ENCODE measurements around the gene MIAT. TPM values are rescaled to one million over a fixed set of nuclear protein-coding genes. Genes with fewer than 3 reads are reported as not detected.

MIAT gene
- total RNA-seq, 4 donors from 2014 or later: 1.00 to 17.1 (median 3.0) TPM

- DNase-seq: no peak
- WGBS, 2 donors (ENCODE audit: low coverage in 1 of 2): 80 to 90% methylated on average over 2 to 11 of the region's 11 CpGs
Observed at GRCh38 chr22:26615830-26616435, 41.5 kb upstream of the MIAT start.

GRCh38 chr22:26616650-26617049 is 40.7 kb upstream of the MIAT start:
- Histone ChIP-seq H3K27me3 (peaks cover 4% of the 10 kb centered on the region), H3K27ac (no peak overlapping the region), H3K4me1 (peaks cover 0 to 2% (median 0%) of the 10 kb centered on the region in 4 donors), H3K36me3 (no peaks in the 10 kb centered on the region), H3K9me3 (no peaks in the 10 kb centered on the region), H3K4me3 (no peak overlapping the region)
- in situ Hi-C loops (cut with MboI; ENCODE audit: low pct_ligation_motif_present in 1 of 4, low pct_unique_long_range_greater_than_20kb in 1 of 4, low sequenced_read_pairs in 3 of 4): no loop called here
- TF ChIP-seq POLR2AphosphoS5 (IDR thresholded peaks at IDR 0.05) (no peak), POLR2A (IDR thresholded peaks at IDR 0.05) (no peak), EP300 (IDR thresholded peaks at IDR 0.05; ENCODE audit: low read depth) (no peak)
- TF ChIP-seq, protein P1, sequence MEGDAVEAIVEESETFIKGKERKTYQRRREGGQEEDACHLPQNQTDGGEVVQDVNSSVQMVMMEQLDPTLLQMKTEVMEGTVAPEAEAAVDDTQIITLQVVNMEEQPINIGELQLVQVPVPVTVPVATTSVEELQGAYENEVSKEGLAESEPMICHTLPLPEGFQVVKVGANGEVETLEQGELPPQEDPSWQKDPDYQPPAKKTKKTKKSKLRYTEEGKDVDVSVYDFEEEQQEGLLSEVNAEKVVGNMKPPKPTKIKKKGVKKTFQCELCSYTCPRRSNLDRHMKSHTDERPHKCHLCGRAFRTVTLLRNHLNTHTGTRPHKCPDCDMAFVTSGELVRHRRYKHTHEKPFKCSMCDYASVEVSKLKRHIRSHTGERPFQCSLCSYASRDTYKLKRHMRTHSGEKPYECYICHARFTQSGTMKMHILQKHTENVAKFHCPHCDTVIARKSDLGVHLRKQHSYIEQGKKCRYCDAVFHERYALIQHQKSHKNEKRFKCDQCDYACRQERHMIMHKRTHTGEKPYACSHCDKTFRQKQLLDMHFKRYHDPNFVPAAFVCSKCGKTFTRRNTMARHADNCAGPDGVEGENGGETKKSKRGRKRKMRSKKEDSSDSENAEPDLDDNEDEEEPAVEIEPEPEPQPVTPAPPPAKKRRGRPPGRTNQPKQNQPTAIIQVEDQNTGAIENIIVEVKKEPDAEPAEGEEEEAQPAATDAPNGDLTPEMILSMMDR (IDR thresholded peaks at IDR 0.05): no peak
- no peak for DNase-seq
- intact Hi-C loops (cut with DNase I; ENCODE audit: low total_unique reads): no loop called here
- WGBS, 2 donors (ENCODE audit: low coverage in 1 of 2): 79 to 100% methylated on average over 1 to 2 of the region's 2 CpGs

More at GRCh38 chr22:26615830-26616435, 41.5 kb upstream of the MIAT start:
- intact Hi-C loops (cut with DNase I; ENCODE audit: low total_unique reads) (no loop called here), in situ Hi-C loops (cut with MboI; ENCODE audit: low pct_ligation_motif_present in 1 of 4, low pct_unique_long_range_greater_than_20kb in 1 of 4, low sequenced_read_pairs in 3 of 4) (no loop called here)
- Histone ChIP-seq H3K9me3 (no peaks in the 10 kb centered on the region), H3K27me3 (peaks cover 4% of the 10 kb centered on the region), H3K4me3 (no peak overlapping the region), H3K36me3 (no peaks in the 10 kb centered on the region), H3K4me1 (peaks cover 0 to 2% (median 0%) of the 10 kb centered on the region in 4 donors), H3K27ac (no peak overlapping the region)
- no peak for TF ChIP-seq POLR2AphosphoS5 (IDR thresholded peaks at IDR 0.05)
- TF ChIP-seq, protein P1 (IDR thresholded peaks at IDR 0.05): no peak

DNA sequence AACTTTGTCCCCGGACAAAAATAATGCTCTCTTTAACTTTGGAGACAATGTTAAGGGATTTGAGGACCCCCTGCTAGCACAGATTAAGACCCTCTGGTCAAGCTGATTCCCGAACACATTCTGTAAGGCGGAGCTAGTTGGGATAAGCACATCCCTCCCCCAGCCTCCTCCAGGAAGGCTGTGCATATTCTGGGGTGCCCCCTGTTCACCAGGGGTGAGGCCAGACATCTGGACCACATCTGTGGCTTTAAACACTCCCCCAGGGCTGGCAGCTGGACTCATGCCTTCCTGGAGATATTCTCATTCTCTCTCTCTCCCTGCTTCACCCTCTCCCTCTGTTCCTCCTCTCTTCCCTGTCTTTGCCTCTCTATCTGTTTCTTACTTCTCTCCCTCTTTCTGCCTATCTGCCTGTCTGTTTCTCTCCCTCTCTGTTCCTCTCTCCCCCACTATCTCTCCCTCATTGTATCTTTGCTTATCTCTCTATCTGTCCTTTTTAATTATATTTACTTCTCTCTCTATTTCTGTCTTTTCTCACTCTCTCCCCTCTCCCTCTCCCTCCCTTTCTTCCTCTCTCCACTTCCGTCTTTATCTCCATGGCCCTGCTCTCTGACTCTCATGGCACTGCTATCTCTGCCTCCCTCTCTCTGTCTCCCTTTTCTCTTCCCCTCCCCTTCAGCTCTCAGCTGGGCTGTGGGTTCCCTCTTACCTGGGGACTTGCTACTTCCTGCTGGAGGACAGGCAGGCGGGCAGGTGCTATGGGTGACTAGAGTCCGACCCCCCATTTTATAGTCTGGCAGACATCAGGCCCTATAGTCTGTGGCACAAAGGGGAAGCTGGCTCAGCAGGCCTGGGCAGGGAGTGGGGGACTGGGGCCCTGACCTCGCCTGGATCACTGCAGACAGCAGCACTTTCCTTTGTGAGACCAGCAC is 39.9 kb upstream of the MIAT start, which contains the start of gene CRYBB1:
Gene CRYBB1 (minus strand): TSS at position 757 of the 929 bp plus-strand sequence. CDS start 1,708 bp downstream, outside the sequence.
- no peak within 1 kb of the TSS for H3K4me3 ChIP-seq
- in situ Hi-C loops (cut with MboI; ENCODE audit: low pct_ligation_motif_present in 1 of 4, low pct_unique_long_range_greater_than_20kb in 1 of 4, low sequenced_read_pairs in 3 of 4) (no loop called here), intact Hi-C loops (cut with DNase I; ENCODE audit: low total_unique reads) (no loop called here)
- peaks cover 4% of the 10 kb centered on the region for H3K27me3 ChIP-seq
- no peaks in the 10 kb centered on the region for H3K9me3 ChIP-seq
- 56 to 68% methylated on average over 2 to 7 of the region's 7 CpGs for WGBS, 2 donors (ENCODE audit: low coverage in 1 of 2)
- TF ChIP-seq POLR2A (IDR thresholded peaks at IDR 0.05) (no peak), EP300 (IDR thresholded peaks at IDR 0.05; ENCODE audit: low read depth) (no peak), POLR2AphosphoS5 (IDR thresholded peaks at IDR 0.05) (no peak)
- TF ChIP-seq, protein P1 (IDR thresholded peaks at IDR 0.05): no peak
- DNase-seq: peak; percentile 16
- H3K4me1 ChIP-seq: peaks cover 0 to 2% (median 0%) of the 10 kb centered on the region in 4 donors
- peak within 1 kb of the TSS in 1 of 4 donors; percentile 43 for H3K27ac ChIP-seq
- H3K36me3 ChIP-seq: no peaks in the 10 kb centered on the region

DNA sequence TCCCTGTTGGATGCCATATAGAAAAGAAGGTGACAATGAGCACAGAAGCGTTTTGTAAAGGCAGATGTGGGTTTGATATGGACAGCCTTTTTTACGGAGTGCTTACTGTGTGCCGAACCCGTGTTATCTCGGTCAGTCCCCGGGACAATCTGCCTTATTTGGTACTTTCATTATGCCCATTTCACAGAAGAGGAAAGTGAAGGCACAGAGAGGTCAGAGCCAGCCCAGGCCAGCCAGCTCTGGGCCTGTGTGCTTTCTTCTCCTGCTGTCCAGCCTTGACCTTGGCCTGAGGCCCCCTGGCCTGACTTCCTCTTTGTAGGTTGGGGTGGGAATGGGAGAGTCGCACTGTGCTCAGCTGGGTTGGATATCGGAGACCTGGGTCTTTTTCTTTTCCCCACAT is 38.9 kb upstream of the MIAT start:
- Histone ChIP-seq H3K9me3 (no peaks in the 10 kb centered on the region), H3K4me3 (no peak overlapping the region), H3K36me3 (no peaks in the 10 kb centered on the region), H3K4me1 (peaks cover 0 to 2% (median 0%) of the 10 kb centered on the region in 4 donors), H3K27me3 (peaks cover 4% of the 10 kb centered on the region), H3K27ac (no peak overlapping the region)
- intact Hi-C loops (cut with DNase I; ENCODE audit: low total_unique reads) (no loop called here), in situ Hi-C loops (cut with MboI; ENCODE audit: low pct_ligation_motif_present in 1 of 4, low pct_unique_long_range_greater_than_20kb in 1 of 4, low sequenced_read_pairs in 3 of 4) (no loop called here)
- WGBS, 2 donors (ENCODE audit: low coverage in 1 of 2): 82% methylated on average over 8 of the region's 8 CpGs; no CpG with 5 or more reads in 1 of the 2 donors
- TF ChIP-seq EP300 (IDR thresholded peaks at IDR 0.05; ENCODE audit: low read depth): no peak
- TF ChIP-seq, protein P1 (IDR thresholded peaks at IDR 0.05): no peak
- TF ChIP-seq POLR2A (IDR thresholded peaks at IDR 0.05): no peak
- TF ChIP-seq POLR2AphosphoS5 (IDR thresholded peaks at IDR 0.05): no peak
- no peak for DNase-seq

Data from transverse colon (tissue), 4 donors.